HUDEP-2 (cell line): Measurements from ENCODE around the gene TSPAN19.

Source experiments
- DNase-seq, 76 experiments: peaks; one replicate each; lab custom pipeline; 2025; ENCODE audit not compliant: unreplicated experiment in 76 of 76; lab: John Stamatoyannopoulos, UW

The TSPAN19 gene

DNA sequence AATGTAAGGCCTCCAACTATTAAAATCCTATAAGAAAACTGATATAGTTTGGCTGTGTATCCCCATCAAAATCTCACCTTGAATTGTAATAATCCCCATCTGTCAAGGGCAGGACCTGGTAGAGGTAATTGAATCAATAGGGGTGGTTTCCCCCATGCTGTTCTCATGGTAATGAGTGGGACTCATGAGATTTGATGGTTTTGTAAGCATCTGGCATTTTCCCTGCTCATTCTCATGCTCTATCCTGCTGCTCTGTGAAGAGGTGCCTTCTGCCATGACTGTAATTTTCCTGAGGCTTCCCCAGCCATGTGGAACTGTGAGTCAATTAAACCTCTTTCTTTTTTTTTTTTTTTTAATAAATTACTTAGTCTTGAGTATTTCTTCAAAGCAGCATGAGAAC lies 31.9 kb downstream of the TSPAN19 start:
- DNase-seq: no peak

DNA sequence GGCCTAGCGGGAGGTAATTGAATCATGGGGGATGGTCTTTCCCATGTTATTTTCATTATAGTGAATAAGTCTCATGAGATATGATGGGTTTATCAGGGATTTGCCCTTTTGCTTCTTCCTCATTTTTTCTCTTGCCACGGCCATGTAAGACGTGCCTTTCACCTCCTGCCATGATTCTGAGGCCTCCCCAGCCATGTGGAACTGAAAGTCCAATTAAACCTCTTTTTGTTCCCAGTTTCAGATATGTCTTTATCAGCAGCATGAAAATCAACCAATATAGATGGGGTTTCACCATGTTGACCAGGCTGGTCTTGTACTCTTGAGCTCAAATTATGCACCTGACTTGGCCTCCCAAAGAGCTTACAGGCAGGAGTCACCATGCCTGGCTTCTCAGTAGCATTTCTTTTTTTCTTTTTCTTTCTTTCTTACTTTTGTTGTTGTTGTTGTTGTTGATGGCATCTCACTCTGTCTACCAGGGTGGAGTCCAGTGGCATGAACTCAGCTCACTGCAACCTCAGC lies 33.2 kb downstream of the TSPAN19 start:
- no peak for DNase-seq

DNA sequence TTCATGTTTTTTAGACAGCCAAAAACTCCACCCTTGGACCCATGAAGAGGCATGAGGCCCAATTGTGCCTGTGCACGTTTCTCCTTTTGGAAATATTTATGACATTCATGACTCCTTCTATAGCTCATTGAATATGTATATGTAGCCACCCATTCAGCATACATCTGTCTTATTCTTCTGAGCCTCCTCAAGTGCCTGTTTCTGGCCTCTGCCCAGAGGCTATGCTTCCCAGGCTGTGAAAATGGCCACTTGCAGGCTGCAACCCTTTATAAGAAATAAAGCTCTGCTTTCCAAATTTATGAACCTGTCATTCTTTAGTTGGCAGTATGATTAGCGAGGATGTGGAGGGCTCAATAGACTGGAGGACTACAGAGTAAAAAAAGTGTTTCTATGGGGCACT lies 35.3 kb downstream of the TSPAN19 start:
- DNase-seq: no peak

DNA sequence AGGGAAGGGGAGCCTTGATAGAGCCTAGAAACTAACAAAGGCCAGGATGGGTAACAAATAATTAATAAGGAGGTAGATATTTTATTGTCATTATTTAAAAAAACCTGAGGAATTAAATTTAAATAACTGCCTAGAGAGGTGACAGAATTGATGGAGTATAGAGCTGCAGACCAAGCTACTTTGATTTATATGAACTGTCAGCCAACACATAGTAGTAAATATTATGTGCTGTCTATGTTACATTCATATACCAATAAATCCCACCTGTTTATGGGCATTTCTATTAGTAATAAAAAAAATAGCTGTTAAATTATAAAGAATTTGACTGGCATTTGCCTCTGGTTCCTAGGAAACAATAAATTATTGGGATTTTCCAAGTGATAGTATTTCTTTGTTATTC lies 37.7 kb downstream of the TSPAN19 start:
- no peak for DNase-seq

GRCh38 chr12:84996759-84997158 lies 39.3 kb downstream of the TSPAN19 start:
- no peak for DNase-seq

DNA sequence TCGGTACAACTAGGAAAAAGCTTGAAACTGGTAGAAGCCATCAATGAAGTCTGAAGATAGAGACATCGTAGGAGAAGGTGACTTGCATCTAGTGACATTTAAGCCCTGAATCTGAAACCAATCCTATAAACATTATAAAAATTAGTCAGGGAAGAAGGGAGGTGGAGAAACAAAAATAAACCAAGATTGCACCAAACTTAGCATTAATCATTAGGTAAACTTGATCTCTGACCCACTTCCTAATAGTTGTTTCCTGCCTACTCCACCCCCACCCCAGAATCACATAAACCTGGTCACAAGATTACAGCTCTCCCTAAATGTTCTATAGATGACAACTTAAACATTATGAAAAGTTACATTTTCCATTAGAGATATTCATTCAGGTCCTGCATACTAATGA lies 40.4 kb downstream of the TSPAN19 start:
- DNase-seq: no peak

DNA sequence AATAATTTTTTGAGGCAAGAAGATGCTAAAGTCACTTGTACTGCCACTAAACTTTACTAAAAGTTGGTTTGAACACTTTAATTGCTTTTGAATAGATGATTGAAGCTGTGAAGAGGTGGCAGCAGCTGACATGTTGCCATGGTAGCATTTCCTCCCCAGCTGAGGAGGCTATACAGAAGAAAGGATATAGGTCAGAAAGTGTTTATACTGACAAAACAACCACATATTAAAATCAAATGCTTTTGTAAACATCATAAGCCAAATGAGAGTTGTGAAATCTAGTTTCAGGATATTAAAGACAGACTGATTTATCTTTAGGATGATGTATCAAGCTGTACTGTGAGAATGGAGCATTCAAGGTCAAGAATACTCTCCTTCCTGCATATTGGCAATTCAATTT lies 41.7 kb downstream of the TSPAN19 start:
- DNase-seq: no peak

DNA sequence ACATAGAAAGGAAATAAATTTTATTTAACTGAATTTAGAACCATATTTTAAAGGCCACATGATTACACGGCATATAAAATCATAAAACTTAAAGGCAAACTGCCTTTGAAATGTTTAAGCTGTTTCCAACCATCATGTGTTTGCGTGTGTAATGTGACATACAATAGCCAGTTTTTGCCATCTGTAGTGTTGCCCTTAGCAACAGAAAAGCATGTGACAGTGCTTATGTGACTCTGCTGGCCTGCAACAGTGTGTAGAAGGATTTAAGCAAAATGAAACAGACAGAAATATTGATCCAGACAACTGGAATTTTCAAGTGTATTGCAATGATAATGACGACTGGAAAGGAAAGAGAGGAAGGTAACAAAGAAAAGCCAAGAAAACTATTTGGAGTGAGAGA lies 49.5 kb downstream of the TSPAN19 start:
- no peak for DNase-seq

DNA sequence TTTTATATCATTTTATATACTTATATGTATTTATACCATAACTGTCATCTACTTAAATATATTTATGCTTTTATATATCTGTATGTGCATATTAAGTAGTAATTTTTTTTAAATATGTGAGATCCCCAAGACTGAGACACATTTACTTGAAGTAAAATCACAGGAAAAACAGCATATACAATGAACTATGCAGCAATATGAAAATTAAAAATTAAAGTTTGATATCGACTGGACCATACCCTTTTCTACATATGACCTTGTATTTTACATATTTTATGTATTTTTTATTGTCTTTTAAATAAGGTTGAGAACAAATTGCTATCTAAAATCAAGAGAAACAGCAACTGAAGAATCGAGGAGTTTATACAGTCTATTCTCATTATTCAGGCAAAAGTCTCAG lies 50.0 kb downstream of the TSPAN19 start:
- DNase-seq: no peak

DNA sequence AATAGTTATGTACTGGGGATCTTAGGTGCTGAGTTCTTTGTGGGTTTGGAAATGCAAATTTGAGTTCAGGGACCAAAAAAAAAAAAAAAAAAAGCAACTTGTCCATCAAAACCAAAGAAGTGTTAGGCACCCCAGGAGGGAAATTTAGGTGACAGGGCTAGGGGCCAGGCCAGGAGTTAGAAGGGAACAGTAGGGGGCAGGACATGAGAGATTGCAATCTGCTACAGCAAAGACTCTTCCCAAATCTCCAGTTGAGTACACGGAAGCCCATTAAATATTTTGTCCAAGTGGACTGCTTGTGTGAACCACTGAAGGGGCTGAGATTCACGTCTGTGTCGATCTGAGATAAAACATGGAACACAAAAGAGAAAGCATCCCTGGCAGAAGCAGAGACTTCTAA lies 52.8 kb downstream of the TSPAN19 start:
- no peak for DNase-seq

DNA sequence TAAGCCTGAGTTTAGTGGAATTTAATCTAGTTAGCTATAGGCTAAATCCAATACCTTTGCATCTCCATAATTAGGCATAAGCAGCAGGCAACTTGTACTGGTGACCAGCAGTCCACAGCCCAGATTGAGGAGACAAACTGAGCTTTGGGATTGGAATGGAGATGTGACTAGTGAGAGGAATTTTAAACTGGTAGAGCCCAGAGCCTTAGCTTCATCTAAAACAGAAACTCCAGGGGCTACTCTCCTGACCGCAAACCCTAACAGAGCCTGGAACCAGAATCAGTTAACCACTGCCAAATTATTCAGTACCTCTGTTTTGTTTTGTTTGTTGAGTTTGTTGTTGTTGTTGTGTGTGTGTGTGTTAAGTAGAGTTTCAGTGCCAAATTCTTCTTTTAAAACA lies 53.2 kb downstream of the TSPAN19 start:
- no peak for DNase-seq

- no peak for DNase-seq
Measured at GRCh38 chr12:84978921-84979320, 57.2 kb downstream of the TSPAN19 start.

DNA sequence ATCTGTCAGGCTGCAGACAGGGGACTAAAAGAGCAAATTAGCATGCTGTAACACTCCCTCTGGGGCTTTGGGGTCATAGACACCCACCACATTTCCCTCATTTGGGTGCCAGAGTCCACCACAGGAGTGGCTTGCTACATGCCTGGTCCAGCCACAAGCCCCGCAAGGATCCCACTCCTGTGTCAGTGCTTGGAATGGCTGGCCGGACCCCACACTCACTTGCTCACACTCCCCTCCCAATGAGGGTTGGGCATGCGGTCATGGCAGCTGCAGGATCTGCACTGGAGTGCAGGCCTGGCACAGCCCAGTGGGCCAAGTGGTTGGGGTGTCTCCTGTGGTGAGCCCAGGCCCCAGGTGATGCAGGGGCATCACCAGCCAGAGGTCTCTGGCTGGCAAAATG lies 59.9 kb downstream of the TSPAN19 start:
- DNase-seq: no peak

DNA sequence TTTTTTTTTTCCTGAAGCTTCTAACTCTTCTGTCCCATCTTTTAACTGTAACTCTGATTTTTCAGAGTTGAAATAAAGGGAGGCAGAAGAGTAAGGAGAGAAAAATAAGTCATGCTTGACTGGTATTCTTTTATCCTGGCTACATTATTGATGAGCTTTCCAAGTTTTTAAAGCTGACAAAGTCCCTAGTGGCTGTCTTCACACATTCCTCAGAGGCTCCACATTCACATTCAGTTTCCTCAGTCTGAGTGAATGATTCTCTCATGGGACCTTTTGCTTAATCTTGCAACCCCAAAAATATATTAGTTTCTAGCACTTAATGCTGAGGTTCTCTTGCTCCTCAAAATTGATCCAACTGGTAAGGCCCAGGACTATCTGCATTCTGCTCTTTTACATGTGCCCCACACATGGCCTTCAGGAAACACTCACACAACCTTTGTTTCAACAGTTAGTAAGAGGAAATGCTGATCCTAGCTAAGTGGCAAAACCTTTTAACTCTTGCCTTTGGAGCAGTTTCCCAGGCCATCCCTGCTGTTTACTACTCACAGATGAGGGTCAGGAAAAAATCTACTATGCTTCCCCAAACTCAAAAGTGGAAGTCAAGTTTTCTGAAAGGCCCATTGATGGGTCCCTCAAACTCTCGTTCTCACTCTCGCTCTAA lies 61.8 kb downstream of the TSPAN19 start:
- DNase-seq: no peak

- DNase-seq: no peak
Measured at GRCh38 chr12:84973026-84973425, 63.1 kb downstream of the TSPAN19 start.

GRCh38 chr12:84969226-84969625 lies 66.9 kb downstream of the TSPAN19 start:
- DNase-seq: no peak
